ENCODE measurements around the gene RARG.

GRCh38 chr12:53225635-53226424 is 6.2 kb downstream of the RARG start:
- TF ChIP-seq CTCF (IDR thresholded peaks at IDR 0.05) (no peak), POLR2A (IDR thresholded peaks at IDR 0.05) (no peak)
